ENCODE measurements around the gene SYAP1.
"Not testable (repeated sequence)": the region's sequence is repeated elsewhere in the genome, so short reads cannot be mapped to it uniquely, and the experiment has no call there.

SYAP1 gene

DNA sequence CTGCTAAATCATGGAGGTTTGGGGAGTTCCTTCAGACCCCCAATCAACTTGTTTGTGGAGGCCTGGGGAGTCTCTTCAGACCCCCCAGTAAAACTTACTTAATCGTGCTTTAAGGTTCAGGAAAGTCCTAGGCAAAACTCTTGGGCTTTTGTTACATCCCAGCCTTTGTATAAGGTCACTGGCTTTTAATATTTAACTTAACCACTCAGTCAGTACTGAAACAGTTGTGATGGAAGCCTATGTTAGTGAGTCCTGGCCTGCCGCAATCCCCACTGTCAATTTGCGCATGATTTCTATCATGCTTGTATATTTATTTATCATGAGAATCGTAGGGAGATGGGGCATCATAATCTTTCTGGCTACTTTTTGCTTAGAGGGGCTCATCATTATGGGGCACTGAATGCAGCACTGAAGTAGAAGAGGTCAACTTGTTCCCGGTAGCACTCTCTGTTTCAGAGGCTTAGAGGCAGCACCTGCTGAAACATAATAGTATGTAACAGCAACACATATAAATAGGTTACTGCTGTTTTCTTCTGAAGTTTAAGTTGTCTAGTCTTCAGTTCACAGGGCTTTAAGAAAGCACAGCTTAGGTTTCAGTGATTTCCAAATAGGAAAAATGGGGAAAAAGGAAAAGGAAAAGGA lies 7.1 kb downstream of the SYAP1 start:
- DNase-seq, result not testable (repeated sequence)

DNA sequence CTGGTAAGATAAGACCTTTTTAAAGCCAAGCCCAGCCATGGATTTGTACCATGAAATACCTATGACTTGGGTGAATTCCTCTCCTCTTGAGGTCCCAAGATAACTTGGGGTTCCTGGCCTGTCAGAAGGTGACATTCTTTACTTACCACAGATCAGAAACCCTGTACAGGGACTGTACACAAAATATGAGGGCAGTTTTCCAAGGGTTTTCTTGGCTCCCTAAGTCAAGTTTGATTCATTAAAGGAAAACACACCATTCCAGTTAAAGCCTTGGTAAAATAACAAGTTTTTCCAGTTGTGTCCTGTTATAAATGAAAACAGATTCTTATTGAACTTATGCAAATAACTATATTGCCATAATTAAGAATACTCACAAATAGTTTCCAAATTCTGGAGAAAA lies 8.2 kb downstream of the SYAP1 start:
- DNase-seq, result no peak

DNA sequence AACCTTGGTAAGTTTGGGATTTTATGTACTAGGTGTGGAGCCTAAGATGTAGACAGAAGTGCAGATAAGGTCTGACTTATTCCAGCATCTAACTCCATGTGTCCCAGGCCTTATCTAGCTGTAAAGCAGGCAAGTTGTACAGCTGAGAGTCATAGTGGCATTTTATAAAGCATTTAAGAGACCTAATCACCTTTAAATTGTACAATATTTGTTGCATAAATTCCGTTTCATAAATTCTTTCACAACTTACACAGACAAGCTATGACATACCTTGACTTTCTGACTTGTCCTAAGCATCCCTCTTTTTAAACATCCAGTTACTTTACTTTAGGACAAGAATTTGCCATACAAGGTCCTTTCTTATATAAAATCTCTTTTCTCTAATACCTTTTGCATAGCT lies 11.0 kb downstream of the SYAP1 start:
- no peak for DNase-seq

DNA sequence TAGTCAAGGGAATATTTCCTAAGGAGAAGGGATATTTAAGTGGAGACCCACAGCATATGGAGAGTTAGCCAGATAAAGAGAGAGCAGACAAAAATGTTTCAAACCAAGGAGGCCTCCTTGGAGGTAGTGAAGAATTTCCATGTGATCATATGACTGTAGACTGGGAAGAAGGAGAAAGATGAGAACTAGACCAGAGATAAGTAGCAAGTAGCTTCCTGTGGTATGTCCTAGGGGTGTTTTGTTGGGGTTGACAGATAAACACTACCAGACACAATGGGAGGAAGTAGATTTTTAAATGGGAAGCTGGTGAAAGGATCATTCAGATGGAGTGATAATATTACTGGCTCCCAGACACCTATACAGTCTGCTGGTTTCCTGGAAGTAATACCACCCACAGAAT lies 13.6 kb downstream of the SYAP1 start:
- no peak for DNase-seq

DNA sequence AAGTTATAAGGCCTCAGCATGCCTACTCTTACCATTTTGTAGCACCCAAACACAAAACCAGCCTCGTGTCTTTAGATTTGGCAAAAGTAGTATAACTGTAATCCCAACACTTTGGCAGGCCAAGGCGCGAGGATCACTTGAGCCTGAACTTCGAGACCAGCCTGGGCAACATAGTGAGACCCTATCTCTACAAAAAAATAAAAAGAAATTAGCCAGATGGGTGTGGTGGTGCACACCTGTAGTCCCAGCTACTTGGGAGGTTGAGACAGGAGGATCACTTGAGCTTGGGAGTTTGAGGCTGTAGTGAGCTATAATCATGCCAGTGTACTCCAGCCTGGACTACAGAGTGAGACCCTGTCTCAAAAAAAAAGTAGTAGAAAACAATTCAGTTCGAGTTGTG lies 17.6 kb downstream of the SYAP1 start:
- DNase-seq, result no peak

DNA sequence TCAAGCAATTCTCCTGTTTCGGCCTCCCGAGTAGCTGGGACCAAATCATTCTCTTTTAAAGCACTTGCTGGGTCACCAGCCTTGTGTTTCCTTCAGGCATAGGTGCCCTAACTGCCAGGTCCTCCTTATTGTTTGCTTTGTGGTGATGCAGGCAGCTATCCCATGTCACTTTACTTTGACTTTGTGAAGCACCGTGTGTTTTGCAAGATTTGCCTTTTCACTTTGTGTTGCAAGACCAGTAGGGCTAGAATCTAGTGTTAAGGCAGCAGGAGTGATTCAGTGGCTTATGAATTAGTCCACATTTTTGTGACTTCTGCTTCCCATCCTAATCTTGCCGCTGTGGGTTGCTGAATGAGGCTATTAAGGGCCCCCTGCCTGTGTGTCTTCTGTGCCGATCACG lies 20.2 kb downstream of the SYAP1 start:
- no peak for DNase-seq

DNA sequence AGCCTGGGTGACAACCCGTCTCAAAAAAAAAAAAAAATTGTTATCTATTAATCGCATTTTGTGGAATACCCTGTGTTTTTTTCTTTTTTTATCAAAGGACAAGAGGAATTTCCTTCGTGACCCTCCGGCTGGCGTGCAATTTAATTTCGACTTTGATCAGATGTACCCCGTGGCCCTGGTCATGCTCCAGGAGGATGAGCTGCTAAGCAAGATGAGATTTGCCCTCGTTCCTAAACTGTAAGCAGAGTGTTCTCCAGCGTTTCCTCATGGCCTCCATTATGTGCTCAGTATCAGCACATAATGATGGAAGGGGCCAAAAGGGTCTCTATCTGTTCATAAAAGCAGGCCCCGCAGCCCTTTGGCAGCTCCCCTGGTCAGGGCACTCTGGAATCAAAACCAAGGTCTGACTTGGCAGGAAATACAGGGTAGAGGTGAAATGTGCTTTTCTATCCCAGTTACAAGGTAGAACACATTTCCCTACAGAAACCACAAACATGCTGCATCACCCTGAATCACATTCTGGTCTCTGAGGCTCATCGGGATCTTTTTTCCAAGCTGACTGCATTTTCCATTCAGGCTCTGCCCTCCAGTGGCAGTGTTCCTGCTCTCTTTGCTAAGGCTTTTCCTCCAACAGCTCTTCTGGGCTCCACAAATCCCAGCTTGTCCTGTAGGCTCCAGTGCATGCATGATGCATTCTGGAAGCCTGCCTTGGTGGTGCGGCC lies 24.4 kb downstream of the SYAP1 start:
- no peak for DNase-seq

DNA sequence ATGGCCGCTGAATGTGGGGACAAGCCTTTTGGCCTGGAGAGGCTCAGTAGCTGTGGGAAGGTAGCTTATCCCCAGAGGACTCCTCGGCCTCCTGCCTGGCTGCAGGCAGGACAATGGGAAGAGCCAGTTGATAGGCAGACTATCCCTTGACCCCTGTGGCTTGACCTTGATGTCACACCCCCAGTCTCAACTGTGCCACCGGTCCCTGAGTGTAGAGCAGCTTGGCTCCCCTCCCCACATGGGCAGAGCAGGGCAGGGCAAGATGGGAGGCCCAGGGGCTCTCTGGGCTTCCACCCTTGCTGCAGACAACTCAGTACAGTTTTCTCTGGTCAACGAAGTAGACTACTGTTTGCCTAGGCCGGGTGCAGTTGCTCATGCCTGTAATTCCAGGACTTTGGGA lies 25.7 kb downstream of the SYAP1 start:
- DNase-seq, result no peak

DNA sequence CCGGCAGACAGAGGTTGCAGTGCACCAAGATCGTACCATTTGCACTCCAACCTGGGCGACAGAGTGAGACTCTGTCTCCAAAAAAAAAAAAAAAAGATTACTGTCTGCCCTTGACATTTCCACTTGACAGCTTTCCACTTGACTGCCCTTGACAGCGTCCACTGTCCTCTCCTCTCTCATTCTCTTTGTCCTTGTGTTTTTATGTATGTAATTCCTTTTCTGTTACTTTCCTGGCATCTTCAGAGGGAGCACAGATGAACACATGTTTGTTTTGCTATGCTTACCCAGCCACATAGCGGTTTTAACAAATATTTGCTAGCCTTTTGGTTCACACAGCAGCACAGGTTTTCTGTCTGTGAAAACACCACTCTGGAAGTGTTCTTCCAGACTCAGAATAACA lies 26.2 kb downstream of the SYAP1 start:
- no peak for DNase-seq

DNA sequence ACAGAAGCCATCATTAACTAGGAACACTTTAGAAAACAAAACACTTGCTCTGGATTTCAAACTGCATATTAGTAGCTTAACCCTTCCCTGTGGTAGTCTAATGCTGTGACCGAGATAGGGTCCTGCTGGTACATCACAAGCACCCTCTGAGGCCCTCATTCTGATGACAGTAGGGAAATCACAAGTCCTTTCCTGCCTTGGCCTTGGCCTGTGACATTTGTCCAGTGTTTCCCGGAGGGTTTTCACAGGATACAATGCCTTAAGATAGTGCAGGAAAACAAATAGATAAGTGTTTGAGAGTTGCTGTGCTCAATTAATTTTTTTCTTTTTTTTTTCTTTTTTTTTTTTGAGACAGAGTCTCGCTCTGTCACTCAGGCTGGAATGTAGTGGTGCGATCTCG lies 29.0 kb downstream of the SYAP1 start:
- DNase-seq, result no peak

DNA sequence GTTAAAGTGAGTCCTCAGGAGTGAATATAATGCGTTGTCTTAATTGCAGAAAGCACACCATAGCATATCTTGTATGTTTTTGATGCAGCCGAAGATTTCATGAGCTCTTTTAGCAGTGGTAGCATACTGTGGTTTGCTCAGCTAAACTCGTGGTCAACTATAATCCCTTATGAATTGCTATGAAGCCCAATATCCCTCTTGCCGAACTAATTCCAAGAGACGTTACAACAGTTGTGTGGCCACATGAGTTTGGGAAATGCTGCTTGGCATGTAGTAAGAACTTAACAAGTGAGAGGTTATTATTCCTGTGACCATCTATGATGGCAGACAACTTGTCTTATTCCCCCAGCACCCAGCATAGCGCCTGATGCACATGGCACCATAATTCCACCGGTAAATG lies 30.7 kb downstream of the SYAP1 start:
- DNase-seq, result no peak

DNA sequence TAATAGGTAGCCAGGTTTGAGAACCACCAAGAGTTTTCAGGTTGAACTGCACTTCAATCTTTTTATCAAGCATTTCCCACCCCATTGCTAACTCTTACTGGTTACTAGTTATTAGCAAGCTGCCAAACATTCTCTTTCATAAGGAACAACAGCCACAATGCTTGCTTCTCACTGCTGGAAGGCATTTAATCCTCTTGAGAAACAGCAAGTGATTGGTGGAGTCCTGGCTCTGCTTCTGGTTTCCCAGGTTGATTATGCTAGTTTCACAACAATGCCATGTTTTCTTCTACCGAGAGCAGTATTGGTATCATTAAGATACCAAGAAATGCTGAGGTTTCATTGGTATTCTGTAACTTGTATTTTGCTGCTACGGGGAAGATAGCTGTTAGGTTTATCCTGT lies 34.6 kb downstream of the SYAP1 start:
- DNase-seq, result no peak

DNA sequence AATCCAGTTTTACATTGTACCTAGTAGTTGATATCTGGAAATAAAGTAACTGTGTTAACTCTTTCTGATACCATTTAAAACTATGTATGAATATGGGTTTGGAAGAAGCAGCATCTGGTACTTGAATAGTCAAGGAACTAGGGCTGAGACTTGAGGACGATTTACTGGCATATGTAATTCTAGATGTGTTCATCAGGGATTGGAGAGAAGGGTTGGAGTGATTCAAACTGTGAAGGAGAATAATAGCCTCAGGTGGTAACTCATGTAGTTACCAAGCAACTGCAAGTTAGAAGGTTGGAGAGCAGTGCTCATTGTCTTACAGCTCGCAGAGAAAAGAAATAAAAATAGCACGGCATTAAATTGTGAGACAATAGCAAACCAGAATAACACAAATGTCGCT lies 37.3 kb downstream of the SYAP1 start:
- no peak for DNase-seq

DNA sequence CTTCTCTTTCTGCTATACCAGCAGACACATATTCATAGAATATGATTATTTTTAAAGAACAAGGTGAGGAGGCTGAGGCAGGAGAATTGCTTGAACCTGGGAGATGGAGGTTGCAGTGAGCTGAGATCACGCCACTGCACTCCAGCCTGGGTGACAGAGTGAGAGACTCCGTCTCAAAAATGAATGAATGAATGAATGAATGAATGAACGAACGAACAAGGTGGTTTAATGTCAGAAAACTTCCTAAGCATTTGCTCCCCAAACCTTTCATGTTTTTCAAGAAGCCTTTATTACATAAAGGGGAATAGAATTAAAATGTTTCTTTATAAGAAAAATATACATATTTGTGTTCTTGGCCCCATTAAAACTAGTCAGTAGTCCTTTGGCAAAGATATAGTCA lies 42.1 kb downstream of the SYAP1 start:
- not testable (repeated sequence) for DNase-seq

DNA sequence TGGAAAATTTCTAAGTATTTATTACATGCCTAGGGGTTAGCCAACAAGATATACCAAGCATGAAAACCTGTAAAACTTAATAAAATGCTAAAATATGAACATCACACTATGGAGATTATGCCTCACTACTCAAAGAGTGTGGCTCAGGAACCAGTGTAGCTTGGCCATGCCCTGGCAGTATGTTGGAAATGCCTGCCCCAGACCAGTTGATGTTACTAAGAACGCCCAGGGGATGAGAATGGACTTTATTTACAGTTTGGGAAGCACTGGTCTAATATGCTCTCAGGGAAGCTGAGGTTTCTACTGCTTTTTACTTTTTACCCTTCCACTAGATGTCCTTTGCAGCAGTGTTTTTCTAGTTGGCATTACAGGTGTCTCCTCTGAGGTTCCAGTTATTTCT lies 43.2 kb downstream of the SYAP1 start:
- DNase-seq, result no peak

DNA sequence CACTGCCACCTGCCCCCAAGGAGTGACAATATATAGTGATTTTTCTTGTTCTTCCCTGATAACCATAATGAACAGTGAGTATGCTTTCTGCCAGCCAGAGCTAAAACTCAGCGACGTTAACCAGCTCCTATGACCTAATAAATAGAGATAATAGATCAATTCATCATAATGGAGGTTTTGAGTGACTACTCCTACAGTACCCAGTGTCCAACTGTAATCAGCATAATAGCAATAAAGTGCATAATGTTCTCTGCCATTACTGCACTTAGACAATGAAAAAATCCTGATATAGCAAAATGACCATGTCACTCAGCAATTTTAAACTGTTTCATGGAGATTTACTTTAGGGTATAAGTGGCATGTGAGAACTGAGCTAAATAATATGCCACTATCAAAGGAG lies 46.2 kb downstream of the SYAP1 start:
- no peak for DNase-seq

DNA sequence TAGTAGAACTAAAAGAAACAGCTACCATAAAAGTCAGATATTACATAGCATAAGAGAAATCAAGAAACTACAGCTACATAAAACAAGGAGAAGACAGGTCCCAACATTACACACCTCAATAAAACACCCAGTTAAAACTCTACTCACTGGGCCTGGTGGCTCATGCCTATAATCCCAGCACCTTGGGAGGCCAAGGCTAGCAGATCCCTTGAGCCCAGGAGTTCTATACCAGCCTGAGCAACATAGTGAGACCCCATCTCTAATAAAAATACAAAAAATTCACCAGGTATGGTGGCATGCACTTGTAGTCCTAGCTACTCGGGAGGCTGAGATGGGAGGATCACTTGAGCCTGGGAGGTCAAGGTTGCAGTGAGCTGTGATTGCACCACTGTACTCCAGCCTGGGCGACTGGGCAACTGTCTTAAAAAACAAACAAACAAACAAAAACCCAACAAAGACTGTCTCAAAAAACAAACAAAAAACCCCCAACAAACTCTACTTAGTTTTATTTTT lies 51.6 kb downstream of the SYAP1 start:
- no peak for DNase-seq

DNA sequence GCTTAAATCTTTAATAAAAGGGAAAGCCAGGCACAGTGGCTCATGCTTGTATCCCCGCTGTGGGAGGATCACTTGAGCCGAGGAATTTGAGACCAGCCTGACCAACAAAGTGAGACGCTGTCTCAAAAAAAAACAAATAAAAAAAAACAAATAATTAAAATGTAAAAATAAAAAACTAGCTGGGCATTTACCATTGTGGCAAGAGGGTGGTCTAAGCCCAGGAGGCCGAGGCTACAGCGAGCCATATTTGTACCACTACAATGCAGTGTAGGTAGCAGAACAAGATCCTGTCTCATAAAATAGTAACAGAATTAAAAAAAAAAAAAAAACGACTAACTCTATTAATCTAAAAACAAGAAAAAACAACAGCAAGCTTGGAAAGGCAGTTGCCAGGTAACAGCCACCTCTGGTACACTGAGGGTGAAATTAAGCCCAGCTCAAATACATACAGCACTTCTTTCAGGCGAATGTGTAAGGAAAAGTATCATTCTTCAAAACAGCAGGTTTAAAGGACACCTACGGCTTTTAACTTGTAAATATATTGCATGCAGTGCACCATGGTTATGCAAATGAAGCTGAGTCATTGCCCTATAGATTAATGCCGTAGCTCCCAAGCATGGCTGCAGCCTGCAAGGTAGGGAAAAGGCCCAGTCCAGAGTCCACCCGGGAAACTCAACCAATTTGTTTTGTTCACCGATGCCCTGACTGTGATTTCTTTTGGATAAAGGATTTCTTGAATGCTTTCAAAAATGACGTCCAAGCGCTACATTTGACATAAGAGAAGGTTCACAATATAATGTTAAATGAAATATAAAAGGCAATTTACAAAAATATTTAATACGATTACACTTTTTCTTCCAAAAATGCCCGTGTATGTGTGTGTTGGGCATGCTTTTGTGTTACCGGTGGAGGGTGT lies 52.3 kb downstream of the SYAP1 start:
- no peak for DNase-seq

DNA sequence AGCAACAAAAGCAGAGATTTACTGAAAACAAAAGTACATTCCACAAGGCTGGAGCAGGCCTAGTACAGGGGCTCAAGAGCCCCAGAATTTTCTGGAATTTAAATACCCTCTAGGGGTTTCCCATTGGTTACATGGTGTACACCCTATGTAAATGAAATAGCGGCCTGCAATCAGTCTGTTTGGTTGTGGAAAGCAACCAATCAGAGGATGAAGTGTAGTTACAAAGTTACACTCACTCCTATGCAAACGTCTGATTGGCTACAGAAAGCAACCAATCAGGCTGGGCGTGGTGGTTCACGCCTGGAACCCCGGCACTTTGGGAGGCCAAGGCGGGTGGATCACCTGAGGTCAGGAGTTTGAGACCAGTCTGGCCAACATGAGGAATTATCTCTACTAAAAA lies 53.0 kb downstream of the SYAP1 start:
- no peak for DNase-seq

DNA sequence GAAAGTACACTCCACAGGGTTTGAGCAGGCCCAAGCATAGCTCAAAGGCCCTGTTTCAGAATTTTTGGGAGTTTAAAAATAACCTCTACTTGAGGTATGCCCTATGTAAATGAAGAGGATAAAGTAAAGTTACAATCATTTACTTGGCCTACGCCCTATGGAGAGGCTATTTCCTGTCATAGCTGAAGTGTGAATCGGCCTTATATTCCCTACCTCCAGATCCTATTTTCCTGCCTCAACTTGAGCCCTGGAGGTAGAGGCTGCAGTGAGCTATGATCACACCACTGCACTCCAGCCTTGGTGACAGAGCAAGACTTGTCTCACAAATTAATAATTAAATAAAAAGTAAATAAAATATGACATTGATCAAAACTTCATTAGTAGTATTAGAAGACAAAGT lies 55.3 kb downstream of the SYAP1 start:
- no peak for DNase-seq

DNA sequence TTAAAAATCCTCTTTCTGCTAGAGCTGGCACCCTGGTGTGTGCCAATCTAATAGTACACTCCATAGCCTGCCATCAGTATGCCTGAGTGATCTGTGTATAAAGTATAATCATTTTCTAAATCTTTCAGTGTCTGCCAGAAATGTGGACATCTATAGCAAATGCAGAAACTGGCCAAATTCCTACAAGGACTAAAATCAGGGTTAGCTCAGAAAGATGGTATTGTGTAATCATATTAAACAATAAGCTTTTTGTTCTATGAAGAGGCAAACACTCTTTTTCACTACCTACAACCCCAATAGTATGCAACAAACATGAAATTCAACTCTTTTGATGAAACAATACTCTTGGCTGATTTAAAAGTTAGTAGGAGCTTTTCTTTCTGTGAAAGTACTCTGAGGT lies 59.1 kb downstream of the SYAP1 start:
- DNase-seq, result no peak

DNA sequence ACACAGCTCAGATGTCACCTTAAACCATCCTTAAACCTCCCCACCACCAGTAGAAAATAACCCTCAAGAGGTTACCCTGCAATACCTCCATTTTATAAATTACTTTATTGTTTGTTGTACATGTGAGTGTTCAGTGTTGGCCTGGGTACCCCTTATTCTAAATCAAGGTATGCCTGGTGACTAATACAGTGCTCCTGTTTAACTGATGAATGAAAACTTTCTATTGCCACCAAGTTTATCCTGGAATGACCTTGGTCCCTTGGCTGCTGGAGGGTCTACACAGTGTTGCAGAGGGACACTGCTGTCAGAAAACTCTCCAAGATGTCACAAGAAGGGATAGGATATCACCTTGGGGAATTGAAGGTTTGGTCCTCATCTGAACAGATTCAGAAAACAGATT lies 59.6 kb downstream of the SYAP1 start:
- DNase-seq, result no peak

DNA sequence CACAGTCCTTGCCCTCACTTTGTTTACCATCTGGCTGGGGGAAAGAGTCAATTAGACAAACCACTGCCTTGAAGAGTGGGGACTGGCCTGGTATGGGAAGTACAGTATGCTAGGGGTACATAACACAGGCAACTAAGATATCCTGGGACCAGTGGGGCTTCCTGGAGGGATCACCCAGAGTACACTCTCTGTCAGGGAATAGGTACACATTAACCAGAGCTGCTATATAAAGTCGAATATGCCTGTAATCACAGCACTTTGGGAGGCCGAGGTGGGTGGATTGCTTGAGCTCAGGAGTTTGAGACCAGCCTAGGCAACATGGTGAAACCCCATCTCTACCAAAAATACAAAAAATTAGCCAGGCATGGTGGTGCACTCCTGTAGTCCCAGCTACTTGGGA lies 60.4 kb downstream of the SYAP1 start:
- DNase-seq, result not testable (repeated sequence)

DNA sequence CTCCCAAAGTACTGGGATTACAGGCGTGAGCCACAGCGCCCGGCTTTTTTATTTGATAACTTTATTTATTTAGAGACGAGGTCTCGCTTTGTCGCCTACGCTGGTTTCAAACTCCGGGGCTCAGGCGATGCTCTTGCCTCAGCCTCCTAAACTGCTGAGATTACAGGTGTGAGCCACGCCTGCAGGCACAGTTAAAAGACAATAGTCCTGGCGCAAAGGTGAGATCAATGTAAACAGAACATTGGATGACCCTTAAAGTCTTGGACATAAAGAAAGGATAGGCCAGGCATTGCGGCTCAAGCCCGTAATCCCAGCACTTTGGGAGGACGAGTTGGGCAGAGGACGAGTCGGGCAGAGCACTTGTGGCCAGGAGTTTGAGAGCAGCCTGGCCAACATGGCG lies 64.0 kb downstream of the SYAP1 start:
- DNase-seq, result no peak

Data from stimulated activated CD4-positive, alpha-beta T cell treated with anti-CD3 and anti-CD28 coated beads, Interleukin-12 subunit alpha, Interleukin-12 subunit beta, amount 100 ng/mL, for 4 hours (primary cell).